ENCODE data around the gene ZNF567.

- TF ChIP-seq CTCF (conservative IDR thresholded peaks at IDR 0.05; ENCODE audit: low read length) (no peak), EZH2phosphoT487 (IDR thresholded peaks at IDR 0.05; ENCODE audit: borderline replicate concordance, low read depth, low read length) (no peak)
These were observed 60.3 kb downstream of the ZNF567 start for GRCh38 chr19:36747750-36748149.
